ENCODE measurements around the gene CBY1. TPM values are rescaled to one million over a fixed set of nuclear protein-coding genes. Genes with fewer than 3 reads are reported as not detected.
"Not testable (repeated sequence)": the region's sequence is repeated elsewhere in the genome, so short reads cannot be mapped to it uniquely, and the experiment has no call there.

The CBY1 gene
- 1.4 TPM for total RNA-seq

DNA sequence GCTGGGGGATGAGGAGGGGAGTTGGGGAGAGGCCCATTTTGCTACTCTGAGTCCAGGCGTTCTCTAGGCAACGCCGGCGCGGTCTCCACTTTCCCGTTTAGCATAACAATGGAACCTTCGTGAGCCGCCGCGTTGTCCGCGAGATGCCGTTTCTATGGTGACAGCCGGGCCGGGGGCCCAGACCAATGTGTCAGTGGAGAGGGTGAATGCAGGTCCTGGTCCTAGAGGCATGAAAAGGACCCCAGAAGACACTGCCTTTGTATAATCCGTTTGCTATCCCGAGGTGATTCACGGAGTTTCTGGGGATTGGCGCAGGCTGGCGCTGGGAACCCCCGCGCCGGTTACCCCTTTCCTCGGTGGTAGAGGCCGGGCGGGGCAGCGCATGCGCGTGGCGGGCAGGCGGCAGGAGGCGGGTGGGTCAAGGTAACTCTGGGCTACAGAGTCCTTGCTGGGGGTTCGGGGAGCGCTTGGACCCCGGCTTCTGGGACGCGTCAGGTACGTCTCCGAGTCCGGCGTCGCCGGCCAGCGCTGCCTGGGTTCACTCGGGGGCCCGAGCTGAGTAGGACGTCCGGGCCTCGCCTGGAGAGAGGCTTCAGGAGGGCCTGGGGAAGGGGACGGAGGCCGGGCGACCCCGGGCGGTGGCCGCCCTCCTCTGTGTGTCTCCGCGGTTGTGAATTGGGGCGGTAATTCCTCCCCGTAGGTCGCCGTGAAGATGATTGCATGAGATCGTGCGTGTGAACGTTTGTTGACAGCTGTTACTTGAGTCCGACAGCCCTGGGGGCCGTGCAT is at the start of gene CBY1, which contains the start of gene FAM227A:
Gene CBY1 (plus strand): TSS at position 383 of the 789 bp plus-strand sequence. CDS start 11,417 bp downstream, outside the sequence.
Gene FAM227A (minus strand): TSS at position 137 of the 789 bp plus-strand sequence. CDS start 6,224 bp downstream, outside the sequence.
- Histone ChIP-seq H3K4me3 (ENCODE audit: low read length) (peak within 1 kb of the TSS; percentile 81), H3K27me3 (ENCODE audit: insufficient read depth, low read length) (no peaks in the 10 kb centered on the region), H3K4me1 (ENCODE audit: insufficient read depth, low read length) (peaks cover 14% of the 10 kb centered on the region), H3K9me3 (ENCODE audit: low read depth, low read length) (no peaks in the 10 kb centered on the region)

GRCh38 chr22:38607680-38608079 is 48.8 kb upstream of the CBY1 start:
- no peaks in the 10 kb centered on the region for H3K4me1 ChIP-seq (ENCODE audit: insufficient read depth, low read length)
- no peak overlapping the region for H3K4me3 ChIP-seq (ENCODE audit: low read length)
- H3K27me3 ChIP-seq (ENCODE audit: insufficient read depth, low read length): no peaks in the 10 kb centered on the region
- H3K9me3 ChIP-seq (ENCODE audit: low read depth, low read length): no peaks in the 10 kb centered on the region

DNA sequence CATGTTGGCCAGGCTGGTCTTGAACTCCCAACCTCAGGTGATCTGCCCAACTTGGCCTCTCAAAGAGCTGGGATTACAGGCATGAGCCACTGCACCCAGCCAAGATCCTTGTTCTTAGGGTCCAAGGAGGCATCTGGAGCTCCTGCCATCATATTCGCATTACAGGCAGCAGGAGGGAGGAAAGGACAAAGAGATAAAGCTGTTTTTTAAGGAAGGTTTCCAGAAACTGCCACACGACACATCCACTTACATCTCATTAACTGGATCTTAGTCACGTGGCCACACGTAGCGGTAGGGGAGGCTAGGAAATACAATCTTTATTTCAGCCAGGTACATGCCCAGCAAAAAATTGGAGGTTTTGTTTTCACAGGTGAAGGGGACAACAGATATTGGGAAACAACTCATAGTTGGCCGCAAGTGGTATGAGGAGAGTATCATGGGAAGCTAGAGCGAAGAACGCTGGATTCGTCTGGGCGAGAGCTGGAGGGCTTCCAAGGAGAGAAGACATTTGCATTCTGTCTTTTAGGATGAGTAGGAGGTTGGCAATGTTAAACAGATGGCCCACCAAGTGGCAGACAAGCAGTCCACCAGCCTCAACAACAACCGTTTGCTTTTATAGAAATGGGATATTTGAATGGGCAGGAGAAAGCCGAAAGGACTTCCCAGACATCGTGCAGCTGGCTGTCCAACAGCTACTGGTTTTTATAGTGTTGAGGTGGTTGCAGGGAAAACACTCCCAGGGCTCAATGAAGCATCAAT is 47.3 kb upstream of the CBY1 start:
- Histone ChIP-seq H3K27me3 (ENCODE audit: insufficient read depth, low read length) (no peaks in the 10 kb centered on the region), H3K4me3 (ENCODE audit: low read length) (no peak overlapping the region), H3K9me3 (ENCODE audit: low read depth, low read length) (no peaks in the 10 kb centered on the region), H3K4me1 (ENCODE audit: insufficient read depth, low read length) (no peaks in the 10 kb centered on the region)

GRCh38 chr22:38610234-38610633 is 46.2 kb upstream of the CBY1 start:
- no peak overlapping the region for H3K4me3 ChIP-seq (ENCODE audit: low read length)
- H3K4me1 ChIP-seq (ENCODE audit: insufficient read depth, low read length): no peaks in the 10 kb centered on the region
- H3K27me3 ChIP-seq (ENCODE audit: insufficient read depth, low read length): no peaks in the 10 kb centered on the region
- H3K9me3 ChIP-seq (ENCODE audit: low read depth, low read length): no peaks in the 10 kb centered on the region

- no peaks in the 10 kb centered on the region for H3K9me3 ChIP-seq (ENCODE audit: low read depth, low read length)
- no peaks in the 10 kb centered on the region for H3K4me1 ChIP-seq (ENCODE audit: insufficient read depth, low read length)
- no peak overlapping the region for H3K4me3 ChIP-seq (ENCODE audit: low read length)
- H3K27me3 ChIP-seq (ENCODE audit: insufficient read depth, low read length): no peaks in the 10 kb centered on the region
Observed at GRCh38 chr22:38611559-38611958, 44.9 kb upstream of the CBY1 start.

GRCh38 chr22:38612217-38613006 is 44.0 kb upstream of the CBY1 start:
- H3K4me3 ChIP-seq (ENCODE audit: low read length): no peak overlapping the region
- no peaks in the 10 kb centered on the region for H3K9me3 ChIP-seq (ENCODE audit: low read depth, low read length)
- no peaks in the 10 kb centered on the region for H3K27me3 ChIP-seq (ENCODE audit: insufficient read depth, low read length)
- no peaks in the 10 kb centered on the region for H3K4me1 ChIP-seq (ENCODE audit: insufficient read depth, low read length)

DNA sequence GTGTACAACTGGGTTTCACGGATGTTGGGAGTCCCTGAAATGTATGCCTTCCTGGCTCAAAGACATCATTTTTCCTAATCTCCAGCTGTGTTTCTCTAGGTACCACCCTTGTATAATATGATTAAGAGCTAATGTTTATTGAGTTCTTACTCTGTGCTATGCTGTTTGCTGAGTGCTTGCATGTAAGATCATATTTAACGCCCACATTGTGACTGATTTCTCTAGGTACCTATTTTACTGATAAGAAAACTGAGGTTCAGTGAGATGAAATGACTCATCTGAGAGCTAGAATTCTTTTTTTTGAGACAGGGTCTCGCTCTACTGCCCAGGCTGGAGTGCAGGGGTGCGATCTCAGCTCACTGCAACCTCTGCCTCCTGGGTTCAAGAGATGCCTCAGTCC is 42.9 kb upstream of the CBY1 start:
- no peak overlapping the region for H3K4me3 ChIP-seq (ENCODE audit: low read length)
- no peaks in the 10 kb centered on the region for H3K4me1 ChIP-seq (ENCODE audit: insufficient read depth, low read length)
- no peaks in the 10 kb centered on the region for H3K9me3 ChIP-seq (ENCODE audit: low read depth, low read length)
- no peaks in the 10 kb centered on the region for H3K27me3 ChIP-seq (ENCODE audit: insufficient read depth, low read length)

GRCh38 chr22:38614332-38615063 is 41.9 kb upstream of the CBY1 start:
- Histone ChIP-seq H3K27me3 (ENCODE audit: insufficient read depth, low read length) (no peaks in the 10 kb centered on the region), H3K4me3 (ENCODE audit: low read length) (no peak overlapping the region), H3K9me3 (ENCODE audit: low read depth, low read length) (no peaks in the 10 kb centered on the region), H3K4me1 (ENCODE audit: insufficient read depth, low read length) (no peaks in the 10 kb centered on the region)

DNA sequence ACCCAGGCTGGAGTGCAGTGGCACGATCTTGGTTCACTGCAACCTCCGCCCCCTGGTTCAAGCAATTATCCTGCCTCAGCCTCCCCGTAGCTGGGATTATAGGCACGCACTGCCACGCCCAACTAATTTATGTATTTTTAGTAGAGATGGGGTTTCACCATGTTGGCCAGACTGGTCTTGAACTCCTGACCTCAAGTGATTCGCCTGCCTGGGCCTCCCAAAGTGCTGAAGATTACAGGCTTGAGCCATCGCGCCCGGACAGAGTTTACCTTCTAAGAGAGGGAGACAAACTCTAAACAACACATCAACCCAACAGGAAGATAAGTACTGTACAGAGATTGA is 41.4 kb upstream of the CBY1 start:
- H3K9me3 ChIP-seq (ENCODE audit: low read depth, low read length); H3K4me3 ChIP-seq (ENCODE audit: low read length); H3K4me1 ChIP-seq (ENCODE audit: insufficient read depth, low read length); H3K27me3 ChIP-seq (ENCODE audit: insufficient read depth, low read length): not testable (repeated sequence)

DNA sequence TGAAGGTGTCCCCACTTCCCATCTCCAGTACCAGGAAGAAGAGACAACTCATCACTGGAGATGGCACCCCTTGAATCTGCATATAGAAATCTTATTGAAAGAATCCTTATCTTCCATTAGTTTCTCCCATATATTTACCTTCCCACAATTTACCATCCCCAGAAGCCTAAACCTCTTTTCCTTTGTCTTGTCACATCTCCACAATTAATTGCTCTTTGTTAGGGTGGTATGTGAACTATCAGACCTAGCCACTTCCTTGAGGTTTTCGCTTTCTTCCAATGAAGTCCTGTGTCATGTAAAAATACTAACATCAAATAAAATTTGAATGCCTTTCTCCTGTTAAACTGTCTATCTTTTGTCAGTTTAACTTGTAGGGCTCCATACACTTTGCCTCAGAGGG is 38.2 kb upstream of the CBY1 start:
- Histone ChIP-seq H3K4me1 (ENCODE audit: insufficient read depth, low read length) (no peaks in the 10 kb centered on the region), H3K4me3 (ENCODE audit: low read length) (no peak overlapping the region), H3K27me3 (ENCODE audit: insufficient read depth, low read length) (no peaks in the 10 kb centered on the region), H3K9me3 (ENCODE audit: low read depth, low read length) (no peaks in the 10 kb centered on the region)

DNA sequence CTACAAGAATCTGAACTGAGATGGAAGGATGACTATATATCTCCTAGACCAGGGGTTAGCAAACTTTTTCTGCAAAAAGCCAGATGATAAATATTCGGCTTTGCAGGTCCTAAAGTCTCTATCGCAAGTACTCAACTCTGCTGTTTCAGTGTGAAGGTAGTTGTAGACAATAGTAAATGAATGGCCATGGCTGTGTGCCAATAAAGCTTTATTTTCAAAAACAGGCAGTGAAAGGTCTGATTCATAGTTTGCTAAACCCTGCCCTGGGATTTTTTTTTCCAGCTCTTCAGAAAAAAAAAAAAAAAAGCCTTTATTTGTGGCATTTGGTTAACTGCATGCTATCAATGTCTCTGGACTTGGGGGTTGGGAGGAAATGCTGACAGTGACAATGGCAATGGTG is 37.8 kb upstream of the CBY1 start:
- Histone ChIP-seq H3K4me1 (ENCODE audit: insufficient read depth, low read length) (no peaks in the 10 kb centered on the region), H3K9me3 (ENCODE audit: low read depth, low read length) (no peaks in the 10 kb centered on the region), H3K4me3 (ENCODE audit: low read length) (no peak overlapping the region), H3K27me3 (ENCODE audit: insufficient read depth, low read length) (no peaks in the 10 kb centered on the region)

GRCh38 chr22:38623351-38623750 is 33.1 kb upstream of the CBY1 start:
- Histone ChIP-seq H3K27me3 (ENCODE audit: insufficient read depth, low read length) (no peaks in the 10 kb centered on the region), H3K4me1 (ENCODE audit: insufficient read depth, low read length) (no peaks in the 10 kb centered on the region), H3K4me3 (ENCODE audit: low read length) (no peak overlapping the region), H3K9me3 (ENCODE audit: low read depth, low read length) (no peaks in the 10 kb centered on the region)

GRCh38 chr22:38628444-38628843 is 28.0 kb upstream of the CBY1 start:
- no peaks in the 10 kb centered on the region for H3K27me3 ChIP-seq (ENCODE audit: insufficient read depth, low read length)
- no peaks in the 10 kb centered on the region for H3K9me3 ChIP-seq (ENCODE audit: low read depth, low read length)
- H3K4me1 ChIP-seq (ENCODE audit: insufficient read depth, low read length): no peaks in the 10 kb centered on the region
- no peak overlapping the region for H3K4me3 ChIP-seq (ENCODE audit: low read length)

DNA sequence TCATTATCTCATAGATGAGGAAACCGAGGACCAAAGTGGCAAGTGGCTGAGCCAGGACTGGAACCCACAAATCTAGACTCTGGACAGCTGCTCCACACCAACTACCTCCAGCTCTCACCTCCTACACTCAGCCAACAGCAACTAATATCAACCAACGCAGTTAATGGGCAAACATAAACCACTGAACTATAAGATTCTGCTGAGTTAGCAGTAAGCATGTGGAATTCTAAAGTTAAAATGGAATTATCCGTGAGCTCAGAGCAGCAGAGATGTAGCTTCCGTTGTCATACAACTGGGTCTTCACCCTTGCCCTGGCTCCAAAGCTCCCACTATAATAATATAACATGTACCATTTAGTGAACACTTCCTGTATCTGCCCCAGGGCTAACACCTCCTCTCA is 27.3 kb upstream of the CBY1 start:
- Histone ChIP-seq H3K4me1 (ENCODE audit: insufficient read depth, low read length) (no peaks in the 10 kb centered on the region), H3K4me3 (ENCODE audit: low read length) (no peak overlapping the region), H3K27me3 (ENCODE audit: insufficient read depth, low read length) (no peaks in the 10 kb centered on the region), H3K9me3 (ENCODE audit: low read depth, low read length) (no peaks in the 10 kb centered on the region)
